Endothelial cell of umbilical vein (primary cell): ENCODE results near the gene ASXL1. TPM values are rescaled to one million over a fixed set of nuclear protein-coding genes. Genes with fewer than 3 reads are reported as not detected.

Experiments used
- BruUV-seq: library from RNA; stranded (reverse); fragments of 400-500 nt; replicated peaks from 2 replicates; lab custom pipeline; 2021; lab: Mats Ljungman, UMichigan
- CTCF ChIA-PET: fragments of 300-600, 350-600 bp; sonication (Branson Sonifier 250); formaldehyde crosslinking; loops from one replicate; lab custom pipeline; 2021; ENCODE audit warnings: antibody characterized with exemption, inconsistent platforms; lab: Charles Lee
- POLR2A ChIA-PET: fragments of 300-600, 350-600 bp; sonication (Branson Sonifier 250); formaldehyde crosslinking; loops from one replicate; lab custom pipeline; 2021; ENCODE audit warnings: antibody characterized with exemption, inconsistent platforms; lab: Charles Lee
- DNase-seq: peaks from one replicate; pipeline ENCODE4 v3.0.0-alpha.2; 2011; ENCODE audit warnings: low read depth, low spot score
- FAIRE-seq: peaks from 2 replicates; lab custom pipeline; 2011; peaks lifted over from hg19 to GRCh38; lab: Jason Lieb, UNC
- H2AFZ ChIP-seq: 2 replicates; pipeline ENCODE4 v1.6.0; 2012; ENCODE audit warnings: low read depth, low read length, control low read depth, inconsistent platforms
- H3K27ac ChIP-seq: 2 replicates; pipeline ENCODE4 v1.5.1; 2011; ENCODE audit warnings: low read depth, mild to moderate bottlenecking, control low read depth, low read length, moderate library complexity; ENCODE audit not compliant: insufficient read depth
- H3K27me3 ChIP-seq, 2 experiments: 2 replicates each; pipeline versions ENCODE4 v1.6.0 to v1.6.1; 2011; ENCODE audit warnings: low read length in 2 of 2, mixed read lengths in 1 of 2; ENCODE audit not compliant: control insufficient read depth in 2 of 2, insufficient read depth in 2 of 2
- H3K36me3 ChIP-seq, 2 experiments: 2 replicates in 1 of 2; 3 replicates in 1 of 2; pipeline ENCODE4 v1.5.1; 2011; ENCODE audit warnings: low read length in 2 of 2, mild to moderate bottlenecking in 1 of 2, moderate library complexity in 1 of 2; ENCODE audit not compliant: control insufficient read depth in 2 of 2, insufficient read depth in 2 of 2; ENCODE audit errors: extremely low read depth in 1 of 2
- H3K4me1 ChIP-seq: 3 replicates; pipeline ENCODE4 v1.5.1; 2011; ENCODE audit warnings: mild to moderate bottlenecking, low read length; ENCODE audit not compliant: control insufficient read depth, insufficient read depth; ENCODE audit errors: extremely low read depth
- H3K4me2 ChIP-seq: 2 replicates; pipeline ENCODE4 v1.6.1; 2011; ENCODE audit warnings: low read length, control low read depth, mixed read lengths; ENCODE audit not compliant: insufficient read depth
- H3K4me3 ChIP-seq, 3 experiments: fragments of 200-600 bp in 1 of 3; sonication (generic), shearing (Covaris generic) in 1 of 3; replicated peaks in 1 of 3; 2 replicates each; pipeline ENCODE4 v1.5.1; 2011 to 2016; ENCODE audit warnings: control low read depth in 3 of 3, low read length in 3 of 3, mild to moderate bottlenecking in 2 of 3, inconsistent platforms in 1 of 3, low read depth in 1 of 3, moderate library complexity in 1 of 3; ENCODE audit not compliant: insufficient read depth in 1 of 3
- H3K79me2 ChIP-seq: 2 replicates; pipeline ENCODE4 v1.6.0; 2012; ENCODE audit warnings: low read length, inconsistent platforms; ENCODE audit not compliant: control insufficient read depth, insufficient read depth
- H3K9ac ChIP-seq: replicated peaks from 2 replicates; pipeline ENCODE3; 2011; ENCODE audit warnings: low read length, control low read depth; ENCODE audit not compliant: insufficient read depth; ENCODE audit errors: extremely low read depth
- H3K9me1 ChIP-seq: replicated peaks from 3 replicates; pipeline ENCODE4 v1.6.0; 2011; ENCODE audit warnings: mild to moderate bottlenecking, low read length; ENCODE audit not compliant: control insufficient read depth, insufficient read depth; ENCODE audit errors: extremely low read depth
- H3K9me3 ChIP-seq: replicated peaks from 2 replicates; pipeline ENCODE4 v1.5.1; 2012; ENCODE audit warnings: low read length, inconsistent platforms; ENCODE audit not compliant: control insufficient read depth, insufficient read depth
- H4K20me1 ChIP-seq: replicated peaks from 2 replicates; pipeline ENCODE3; 2011; ENCODE audit warnings: mild to moderate bottlenecking, low read length; ENCODE audit not compliant: control insufficient read depth, insufficient read depth; ENCODE audit errors: extremely low read depth
- CTCF ChIP-seq, 2 donors: IDR thresholded peaks; 1 replicate in 1 of 2; 2 replicates in 1 of 2; pipeline ENCODE4 v1.5.1; 2011; ENCODE audit warnings: low read length in 2 of 2, mild to moderate bottlenecking in 2 of 2, moderate library complexity in 2 of 2, control low read depth in 1 of 2, inconsistent platforms in 1 of 2, low read depth in 1 of 2; ENCODE audit not compliant: insufficient read depth in 1 of 2; ENCODE audit errors: extremely low read depth in 1 of 2
- EZH2 ChIP-seq: IDR thresholded peaks from 2 replicates; pipeline ENCODE4 v1.6.1; 2012; ENCODE audit warnings: borderline replicate concordance, low read depth, mild to moderate bottlenecking, moderate library complexity, low read length, inconsistent platforms; ENCODE audit not compliant: severe bottlenecking
- FOS ChIP-seq: IDR thresholded peaks from 2 replicates; pipeline ENCODE4 v1.6.1; 2011; ENCODE audit warnings: mild to moderate bottlenecking, low read length, moderate library complexity, borderline replicate concordance; ENCODE audit not compliant: insufficient read depth
- GATA2 ChIP-seq: IDR thresholded peaks from 2 replicates; pipeline ENCODE4 v1.7.0; 2011; ENCODE audit warnings: low read depth, mild to moderate bottlenecking, moderate library complexity, mixed read lengths, low read length; ENCODE audit not compliant: insufficient read length, insufficient read depth
- JUN ChIP-seq: IDR thresholded peaks from 2 replicates; pipeline ENCODE4 v1.6.1; 2011; ENCODE audit warnings: borderline replicate concordance, low read depth; ENCODE audit not compliant: insufficient read length, insufficient read depth
- MAX ChIP-seq: IDR thresholded peaks from 2 replicates; pipeline ENCODE4 v1.6.1; 2011; ENCODE audit not compliant: insufficient read depth, insufficient read length
- MYC ChIP-seq: IDR thresholded peaks from one replicate; pipeline ENCODE4 v1.6.1; 2011; ENCODE audit warnings: mild to moderate bottlenecking, low read depth, low read length
- POLR2A ChIP-seq: IDR thresholded peaks from 2 replicates; pipeline ENCODE4 v1.6.1; 2012; ENCODE audit warnings: low read depth, mild to moderate bottlenecking, control low read depth, low read length
- POLR2AphosphoS5 ChIP-seq: IDR thresholded peaks from 2 replicates; pipeline ENCODE4 v1.6.1; 2012; ENCODE audit warnings: low read depth, mild to moderate bottlenecking, control low read depth, low read length, moderate library complexity; ENCODE audit not compliant: insufficient read depth
- dilution Hi-C: fragments of 300-500 bp; cut with MboI; formaldehyde crosslinking; loops from one replicate; pipeline ENCODE4 v1.15.0; 2019; ENCODE audit warnings: low sequenced_read_pairs; ENCODE audit not compliant: extremely low pct_ligation_motif_present
- intact Hi-C: fragments of 100-400 bp; cut with micrococcal nuclease; formaldehyde crosslinking; loops from one replicate; pipeline ENCODE4 v1.10.0; 2022
- polyA plus RNA-seq, 4 experiments: library from polyadenylated mRNA; depleted of rRNA in 3 of 4; stranded (reverse) in 3 of 4; unstranded in 1 of 4; fragments of >200 nt; gene quantifications; 2 replicates each; pipeline versions ENCODE4 v1.2.1 to v1.2.3, GENCODE V29; 2011 to 2012; ENCODE audit warnings: missing spikeins in 1 of 4
- total RNA-seq: library from RNA; stranded (reverse); gene quantifications from 2 replicates; pipeline ENCODE4 v1.2.3, GENCODE V29; 2021

Gene ASXL1
- total and polyA plus RNA-seq, 2 donors (not counting 3 experiments of a cell fraction or from before 2014, with no cell fraction given) = 45.4 to 101 TPM

- FAIRE-seq = no peak
These were observed 54.0 kb downstream of the ASXL1 start for GRCh38 chr20:32411955-32412706.

More at GRCh38 chr20:32411955-32412706, 54.0 kb downstream of the ASXL1 start:
- no peaks in the 10 kb centered on the region for H3K27me3 ChIP-seq
- BruUV-seq = no TSS peak
- H3K4me1 ChIP-seq = no peaks in the 10 kb centered on the region
- H3K4me3 ChIP-seq = no peak overlapping the region
- ChIA-PET POLR2A (no interaction called here), CTCF (interaction anchor here (1.4 to 1.6 kb wide), 2 partner anchors 12 to 24 kb away, joined by 3 to 4 read pairs; no protein-coding TSS in a partner anchor)
- H3K9me3 ChIP-seq = no peaks in the 10 kb centered on the region
- no peak overlapping the region for H3K27ac ChIP-seq
- H3K79me2 ChIP-seq = peaks cover 69% of the 10 kb centered on the region
- intact Hi-C loops = no loop called here
- dilution Hi-C loops = no loop called here
- H3K9me1 ChIP-seq = no peaks in the 10 kb centered on the region
- no peak overlapping the region for H3K9ac ChIP-seq
- no peak for DNase-seq
- TF ChIP-seq MYC = no peak
- no peak for TF ChIP-seq GATA2
- no peak for TF ChIP-seq MAX
- no peak for TF ChIP-seq FOS
- TF ChIP-seq POLR2AphosphoS5 = no peak
- no peak for TF ChIP-seq POLR2A
- TF ChIP-seq CTCF (IDR thresholded peaks at IDR 0.05; ENCODE audit: extremely low read depth in 1 of 2, insufficient read depth in 1 of 2, low read depth in 1 of 2, low read length in 2 of 2) = no peak
- no peak for TF ChIP-seq EZH2
- TF ChIP-seq JUN = no peak
- no peak overlapping the region for H2AFZ ChIP-seq
- peaks cover 0 to 2% of the 10 kb centered on the region in 2 experiments for H3K36me3 ChIP-seq
- peaks cover 13% of the 10 kb centered on the region for H4K20me1 ChIP-seq
- no peak overlapping the region for H3K4me2 ChIP-seq
